Effector memory CD4-positive, alpha-beta T cell (primary cell): ENCODE measurements around the gene OSBPL8.
"Not testable (repeated sequence)": the region's sequence is repeated elsewhere in the genome, so short reads cannot be mapped to it uniquely, and the experiment has no call there.

Source experiments
- DNase-seq, 3 donors: peaks; one replicate each; pipeline ENCODE4 v3.0.0-alpha.2; 2020
- H3K27ac ChIP-seq: 2 replicates; pipeline ENCODE4 v1.7.0; 2013; ENCODE audit warnings: mild to moderate bottlenecking, low read length, moderate library complexity; ENCODE audit not compliant: insufficient read depth, poor library complexity, severe bottlenecking
- H3K27me3 ChIP-seq: replicated peaks from 2 replicates; pipeline ENCODE4 v1.7.0; 2013; ENCODE audit warnings: mild to moderate bottlenecking, low read length; ENCODE audit not compliant: insufficient read depth, control insufficient read depth, poor library complexity, severe bottlenecking
- H3K36me3 ChIP-seq: 2 replicates; pipeline ENCODE4 v1.7.0; 2013; ENCODE audit warnings: mild to moderate bottlenecking, low read length, moderate library complexity; ENCODE audit not compliant: control insufficient read depth, insufficient read depth
- H3K4me1 ChIP-seq: 2 replicates; pipeline ENCODE4 v1.7.0; 2013; ENCODE audit warnings: low read length, mild to moderate bottlenecking; ENCODE audit not compliant: control insufficient read depth, insufficient read depth, poor library complexity, severe bottlenecking
- H3K4me3 ChIP-seq: 2 replicates; pipeline ENCODE4 v1.7.0; 2013; ENCODE audit warnings: low read length, low read depth, mild to moderate bottlenecking; ENCODE audit not compliant: insufficient read depth, poor library complexity, severe bottlenecking
- H3K9me3 ChIP-seq: 2 replicates; pipeline ENCODE4 v1.7.0; 2013; ENCODE audit warnings: mild to moderate bottlenecking, low read length, moderate library complexity; ENCODE audit not compliant: control insufficient read depth

Gene OSBPL8

GRCh38 chr12:76329606-76330005 is 230.0 kb downstream of the OSBPL8 start:
- no peak overlapping the region for H3K4me3 ChIP-seq
- no peak overlapping the region for H3K27ac ChIP-seq
- no peak for DNase-seq
- H3K36me3 ChIP-seq, result no peaks in the 10 kb centered on the region
- no peaks in the 10 kb centered on the region for H3K4me1 ChIP-seq
- no peaks in the 10 kb centered on the region for H3K27me3 ChIP-seq
- H3K9me3 ChIP-seq, result no peaks in the 10 kb centered on the region

DNA sequence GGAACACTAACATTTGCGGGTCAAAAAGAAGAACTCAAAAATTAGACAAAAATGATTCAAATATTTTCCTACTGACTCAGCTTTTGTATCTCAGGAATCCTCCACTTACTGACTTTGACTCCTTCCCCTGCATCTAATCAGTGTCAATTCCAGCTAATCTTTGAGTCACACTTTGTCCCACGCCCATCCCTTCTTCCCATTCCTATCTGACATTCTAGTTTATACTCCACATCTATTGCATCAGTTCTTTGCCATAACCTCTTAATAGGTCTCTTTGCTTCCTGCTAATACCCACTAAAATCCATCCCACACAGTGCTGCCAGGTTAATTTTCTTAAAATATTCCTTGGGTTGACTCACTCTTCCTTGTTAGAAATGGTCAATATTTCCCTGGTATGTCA is 230.4 kb downstream of the OSBPL8 start:
- H3K9me3 ChIP-seq, result no peaks in the 10 kb centered on the region
- H3K4me3 ChIP-seq, result no peak overlapping the region
- H3K4me1 ChIP-seq, result no peaks in the 10 kb centered on the region
- no peak for DNase-seq
- no peak overlapping the region for H3K27ac ChIP-seq
- no peaks in the 10 kb centered on the region for H3K36me3 ChIP-seq
- no peaks in the 10 kb centered on the region for H3K27me3 ChIP-seq

DNA sequence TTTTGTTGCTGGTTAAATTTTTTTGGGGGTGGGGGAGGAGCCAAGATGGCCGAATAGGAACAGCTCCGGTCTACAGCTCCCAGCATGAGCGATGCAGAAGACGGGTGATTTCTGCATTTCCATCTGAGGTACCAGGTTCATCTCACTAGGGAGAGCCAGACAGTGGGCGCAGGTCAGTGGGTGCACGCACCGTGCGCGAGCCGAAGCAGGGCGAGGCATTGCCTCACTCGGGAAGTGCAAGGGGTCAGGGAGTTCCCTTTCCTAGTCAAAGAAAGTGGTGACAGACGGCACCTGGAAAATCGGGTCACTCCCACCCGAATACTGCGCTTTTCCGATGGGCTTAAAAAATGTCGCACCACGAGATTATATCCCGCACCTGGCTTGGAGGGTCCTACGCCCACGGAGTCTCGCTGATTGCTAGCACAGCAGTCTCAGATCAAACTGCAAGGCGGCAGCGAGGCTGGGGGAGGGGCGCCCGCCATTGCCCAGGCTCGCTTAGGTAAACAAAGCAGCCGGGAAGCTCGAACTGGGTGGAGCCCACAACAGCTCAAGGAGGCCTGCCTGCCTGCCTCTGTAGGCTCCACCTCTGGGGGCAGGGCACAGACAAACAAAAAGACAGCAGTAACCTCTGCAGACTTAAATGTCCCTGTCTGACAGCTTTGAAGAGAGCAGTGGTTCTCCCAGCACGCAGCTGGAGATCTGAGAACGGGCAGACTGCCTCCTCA is 239.8 kb downstream of the OSBPL8 start:
- H3K27ac ChIP-seq, H3K4me1 ChIP-seq, H3K36me3 ChIP-seq, H3K27me3 ChIP-seq, DNase-seq, H3K4me3 ChIP-seq, H3K9me3 ChIP-seq: not testable (repeated sequence)

DNA sequence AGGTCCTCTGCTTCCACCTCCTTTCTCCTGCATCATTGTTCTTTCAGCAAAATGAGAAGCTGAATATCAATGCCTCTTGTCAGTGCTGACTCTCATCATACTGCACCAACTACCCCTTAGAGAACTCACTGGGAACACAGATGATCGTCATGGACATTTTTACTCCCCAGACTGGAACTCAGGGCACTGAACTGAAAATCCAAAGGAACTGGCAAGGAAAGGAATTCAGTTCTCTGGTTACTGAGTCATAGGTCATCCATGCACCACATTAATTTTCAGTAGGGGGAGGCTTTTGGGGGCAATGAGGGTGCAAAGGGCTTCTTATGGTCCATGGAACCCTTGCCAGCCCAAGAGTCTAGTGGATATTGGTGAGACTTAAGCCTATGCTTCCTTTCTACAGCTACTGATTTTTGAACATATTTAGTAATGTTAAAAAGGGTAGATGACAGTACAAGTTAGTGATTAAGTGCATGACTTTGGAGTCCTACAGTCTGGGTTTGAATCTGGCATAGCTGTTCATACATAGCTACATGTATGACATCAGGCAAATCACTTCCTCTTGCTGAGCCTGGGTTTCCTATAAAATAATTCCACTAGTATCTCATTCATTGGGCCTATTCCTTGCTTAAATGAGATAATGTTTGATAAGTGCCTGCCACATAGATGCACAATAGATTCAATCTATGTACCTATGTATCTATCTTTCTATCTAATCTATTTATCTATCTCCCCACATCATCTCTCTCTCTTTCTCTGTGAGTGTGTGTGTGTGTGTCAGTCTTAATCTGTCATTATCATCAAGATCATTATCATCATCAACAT is 240.6 kb downstream of the OSBPL8 start:
- Histone ChIP-seq H3K36me3 (no peaks in the 10 kb centered on the region), H3K27me3 (no peaks in the 10 kb centered on the region), H3K9me3 (no peaks in the 10 kb centered on the region), H3K4me3 (no peak overlapping the region), H3K27ac (no peak overlapping the region), H3K4me1 (no peaks in the 10 kb centered on the region)
- DNase-seq, result no peak

DNA sequence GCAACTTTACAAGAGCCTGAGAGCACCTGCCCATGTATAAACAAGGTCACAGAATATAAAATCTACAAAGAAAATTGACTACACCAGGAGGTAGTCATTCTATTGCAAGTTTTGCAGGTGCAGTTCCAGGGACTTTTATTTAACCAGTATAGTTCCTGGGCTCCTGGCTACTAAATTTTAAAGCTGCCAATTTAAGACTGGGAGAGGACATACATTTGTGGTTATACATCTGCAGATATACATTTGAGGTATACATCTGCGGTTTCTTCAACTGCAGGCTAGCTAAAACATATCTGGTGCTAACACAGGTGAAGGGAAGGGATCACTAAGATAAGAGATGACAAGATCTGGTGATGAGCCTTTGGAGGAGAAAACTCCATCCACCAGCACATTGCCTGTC is 241.6 kb downstream of the OSBPL8 start:
- no peaks in the 10 kb centered on the region for H3K9me3 ChIP-seq
- no peaks in the 10 kb centered on the region for H3K36me3 ChIP-seq
- no peak overlapping the region for H3K4me3 ChIP-seq
- DNase-seq, result no peak
- H3K4me1 ChIP-seq, result no peaks in the 10 kb centered on the region
- no peak overlapping the region for H3K27ac ChIP-seq
- no peaks in the 10 kb centered on the region for H3K27me3 ChIP-seq

DNA sequence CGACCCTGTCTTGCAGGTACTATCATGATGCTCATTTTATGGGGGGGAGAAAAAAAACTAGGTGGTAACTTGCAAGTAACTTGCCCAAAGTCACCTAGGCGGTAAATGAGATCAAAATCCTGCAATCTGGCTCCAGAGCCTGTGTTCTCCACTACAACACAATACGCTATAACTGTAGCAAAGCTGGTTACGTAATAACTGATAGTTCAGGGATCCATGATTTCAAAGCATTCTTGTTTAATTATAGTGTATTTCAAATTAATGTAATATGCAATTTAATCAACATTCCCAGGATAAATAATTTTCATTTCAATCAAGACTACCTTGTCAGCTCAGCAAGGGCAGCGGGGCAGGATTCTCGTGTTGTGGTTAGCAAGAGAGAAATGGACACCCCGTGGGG is 243.1 kb downstream of the OSBPL8 start:
- no peaks in the 10 kb centered on the region for H3K9me3 ChIP-seq

GRCh38 chr12:76313299-76313698 is 246.3 kb downstream of the OSBPL8 start:
- no peak overlapping the region for H3K4me3 ChIP-seq
- H3K27ac ChIP-seq, result no peak overlapping the region
- no peaks in the 10 kb centered on the region for H3K9me3 ChIP-seq
- H3K4me1 ChIP-seq, result no peaks in the 10 kb centered on the region
- DNase-seq, result no peak
- H3K27me3 ChIP-seq, result no peaks in the 10 kb centered on the region
- no peaks in the 10 kb centered on the region for H3K36me3 ChIP-seq

More for the DNA sequence above, 243.1 kb downstream of the OSBPL8 start:
- no peak for DNase-seq
- no peaks in the 10 kb centered on the region for H3K4me1 ChIP-seq
- no peak overlapping the region for H3K27ac ChIP-seq
- no peaks in the 10 kb centered on the region for H3K27me3 ChIP-seq
- H3K36me3 ChIP-seq, result no peaks in the 10 kb centered on the region
- no peak overlapping the region for H3K4me3 ChIP-seq

GRCh38 chr12:76312315-76312714 is 247.3 kb downstream of the OSBPL8 start:
- no peak for DNase-seq
- Histone ChIP-seq H3K4me1 (no peaks in the 10 kb centered on the region), H3K27ac (no peak overlapping the region), H3K36me3 (no peaks in the 10 kb centered on the region), H3K9me3 (no peaks in the 10 kb centered on the region), H3K4me3 (no peak overlapping the region), H3K27me3 (no peaks in the 10 kb centered on the region)

- no peak overlapping the region for H3K27ac ChIP-seq
- DNase-seq, result no peak
- no peaks in the 10 kb centered on the region for H3K4me1 ChIP-seq
- H3K9me3 ChIP-seq, result no peaks in the 10 kb centered on the region
- no peaks in the 10 kb centered on the region for H3K27me3 ChIP-seq
- H3K36me3 ChIP-seq, result no peaks in the 10 kb centered on the region
- H3K4me3 ChIP-seq, result no peak overlapping the region
Measured at GRCh38 chr12:76311796-76312195, 247.8 kb downstream of the OSBPL8 start.

DNA sequence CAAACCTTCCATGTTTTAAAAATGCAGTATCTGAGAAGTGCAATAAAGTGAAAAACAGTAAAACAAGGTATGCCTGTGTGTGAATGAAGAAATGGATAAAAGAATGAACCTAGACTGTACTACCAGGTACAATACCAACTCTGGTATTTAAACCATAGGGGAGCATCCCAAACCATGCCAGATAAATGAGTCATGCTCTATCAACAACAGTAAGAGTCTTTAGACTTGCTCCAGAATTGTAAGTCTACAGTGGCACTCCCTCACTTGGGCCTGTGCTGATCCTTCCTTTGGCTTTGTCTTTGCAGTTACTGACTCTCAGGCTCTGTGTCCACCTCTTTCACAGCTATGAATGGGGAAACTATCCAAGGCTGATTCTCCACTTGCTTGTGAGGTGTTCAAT is 249.5 kb downstream of the OSBPL8 start:
- H3K4me3 ChIP-seq, result no peak overlapping the region
- H3K36me3 ChIP-seq, result no peaks in the 10 kb centered on the region
- H3K27ac ChIP-seq, result no peak overlapping the region
- H3K9me3 ChIP-seq, result no peaks in the 10 kb centered on the region
- DNase-seq, result no peak
- H3K27me3 ChIP-seq, result no peaks in the 10 kb centered on the region
- no peaks in the 10 kb centered on the region for H3K4me1 ChIP-seq
